GM18909 (cell line): ENCODE data around the gene ANKS1A.
"Not testable (repeated sequence)": the region's sequence is repeated elsewhere in the genome, so short reads cannot be mapped to it uniquely, and the experiment has no call there.

Experiments
- ATAC-seq: cut with Tn5 transposase; IDR thresholded peaks from one replicate; pipeline ENCODE4 v1.9.1; 2021; ENCODE audit warnings: mild to moderate bottlenecking; ENCODE audit not compliant: unreplicated experiment, poor library complexity

The ANKS1A gene

DNA sequence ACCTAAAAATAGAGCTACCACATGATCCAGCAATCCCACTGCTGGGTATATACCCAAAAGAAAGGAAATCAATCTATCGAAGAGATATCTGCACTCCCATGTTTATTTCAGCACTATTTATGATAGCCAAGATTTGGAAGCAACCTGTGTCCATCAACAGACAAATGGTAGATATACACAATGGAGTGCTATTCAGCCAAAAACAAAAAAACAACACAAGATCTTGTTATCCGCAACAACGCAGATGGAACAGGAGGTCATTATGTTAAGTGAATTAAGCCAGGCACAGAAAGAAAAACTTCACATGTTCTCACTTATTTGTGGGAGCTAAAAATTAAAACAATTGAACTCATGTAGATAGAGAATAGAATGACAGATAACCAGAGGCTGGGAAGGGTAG is 249.1 kb downstream of the ANKS1A start:
- ATAC-seq, result not testable (repeated sequence)

DNA sequence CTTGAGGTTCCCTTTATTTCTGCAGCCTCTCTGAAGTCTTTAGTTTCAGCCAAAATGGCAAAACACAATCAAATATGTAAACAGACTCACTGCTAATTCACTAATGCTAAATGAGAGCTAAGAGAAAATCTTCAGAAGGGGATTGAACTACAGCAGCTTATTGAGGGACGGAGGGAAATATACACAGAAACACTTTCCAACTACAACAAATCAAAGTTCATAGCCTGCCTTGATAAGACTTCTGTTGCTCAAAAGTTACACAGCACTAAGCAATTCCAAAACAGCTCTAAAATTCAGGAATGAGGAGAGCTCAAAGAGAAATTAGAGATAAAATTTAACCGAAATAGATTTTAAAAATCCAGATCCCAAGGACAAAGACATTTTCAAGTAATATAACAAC is 250.4 kb downstream of the ANKS1A start:
- no peak for ATAC-seq

GRCh38 chr6:35139924-35140638 is 251.0 kb downstream of the ANKS1A start:
- ATAC-seq, result no peak

DNA sequence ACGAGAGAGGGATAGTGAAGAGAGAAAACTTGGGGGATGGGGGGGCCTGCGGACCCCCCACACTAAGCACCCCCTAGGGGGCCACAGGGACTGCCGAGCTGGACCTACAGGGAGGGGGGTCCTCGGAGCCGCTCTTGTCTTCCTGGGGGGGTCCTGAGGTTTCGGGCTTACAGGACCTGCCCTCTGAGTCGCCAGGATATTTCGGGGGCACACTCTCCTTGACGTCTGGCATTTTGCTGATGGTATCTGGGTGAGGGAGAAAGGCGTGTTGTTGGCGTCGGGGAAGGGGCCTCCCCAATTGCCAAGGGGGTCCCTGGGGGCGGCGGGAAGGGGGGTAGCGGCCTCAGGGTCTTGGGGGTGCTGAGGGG is 251.6 kb downstream of the ANKS1A start:
- no peak for ATAC-seq
